ENCODE measurements around the gene QSER1. TPM values are rescaled to one million over a fixed set of nuclear protein-coding genes. Genes with fewer than 3 reads are reported as not detected.
"Not testable (repeated sequence)": the region's sequence is repeated elsewhere in the genome, so short reads cannot be mapped to it uniquely, and the experiment has no call there.

QSER1 gene
- total and polyA plus RNA-seq, 2 experiments from 2014 or later: 29.4 to 132 TPM

GRCh38 chr11:33028537-33028914, 135.9 kb downstream of the QSER1 start:
- no peak overlapping the region for H3K27ac ChIP-seq (ENCODE audit: low read depth)
- no peaks in the 10 kb centered on the region for H3K27me3 Mint-ChIP-seq (ENCODE audit: insufficient read depth, low read depth, poor library complexity)
- no peaks in the 10 kb centered on the region for H3K9me3 Mint-ChIP-seq
- H3K27me3 ChIP-seq (ENCODE audit: insufficient read depth): no peaks in the 10 kb centered on the region
- no peaks in the 10 kb centered on the region for H3F3A ChIP-seq (replicated peaks; ENCODE audit: low read depth)
- no peak overlapping the region for H2AFZ ChIP-seq
- peaks cover 10% of the 10 kb centered on the region; the same call in 1 of the 2 replicates for H3K4me1 ChIP-seq (ENCODE audit: insufficient read depth)
- H3K4me2 ChIP-seq: no peak overlapping the region
- DNase-seq (ENCODE audit: low spot score): no peak
- H3K36me3 Mint-ChIP-seq (ENCODE audit: low read depth): no peaks in the 10 kb centered on the region; the same call in 2 of the 3 replicates
- TF ChIP-seq EZH2phosphoT487 (IDR thresholded peaks at IDR 0.05; ENCODE audit: unreplicated experiment) (no peak), EZH2 (IDR thresholded peaks at IDR 0.05; ENCODE audit: low read depth, unreplicated experiment) (no peak), ZNF114 (CRISPR knock-in tag; IDR thresholded peaks at IDR 0.05) (no peak), ZNF331 (CRISPR knock-in tag; IDR thresholded peaks at IDR 0.05; ENCODE audit: low read depth) (no peak), ZNF462 (CRISPR knock-in tag; IDR thresholded peaks at IDR 0.05) (no peak), JUNB (IDR thresholded peaks at IDR 0.05; ENCODE audit: unreplicated experiment) (no peak), CREB1 (CRISPR knock-in tag; IDR thresholded peaks at IDR 0.05; ENCODE audit: low read depth) (no peak), NANOG (IDR thresholded peaks at IDR 0.05; ENCODE audit: borderline replicate concordance) (no peak)
- TF ChIP-seq, protein P1, sequence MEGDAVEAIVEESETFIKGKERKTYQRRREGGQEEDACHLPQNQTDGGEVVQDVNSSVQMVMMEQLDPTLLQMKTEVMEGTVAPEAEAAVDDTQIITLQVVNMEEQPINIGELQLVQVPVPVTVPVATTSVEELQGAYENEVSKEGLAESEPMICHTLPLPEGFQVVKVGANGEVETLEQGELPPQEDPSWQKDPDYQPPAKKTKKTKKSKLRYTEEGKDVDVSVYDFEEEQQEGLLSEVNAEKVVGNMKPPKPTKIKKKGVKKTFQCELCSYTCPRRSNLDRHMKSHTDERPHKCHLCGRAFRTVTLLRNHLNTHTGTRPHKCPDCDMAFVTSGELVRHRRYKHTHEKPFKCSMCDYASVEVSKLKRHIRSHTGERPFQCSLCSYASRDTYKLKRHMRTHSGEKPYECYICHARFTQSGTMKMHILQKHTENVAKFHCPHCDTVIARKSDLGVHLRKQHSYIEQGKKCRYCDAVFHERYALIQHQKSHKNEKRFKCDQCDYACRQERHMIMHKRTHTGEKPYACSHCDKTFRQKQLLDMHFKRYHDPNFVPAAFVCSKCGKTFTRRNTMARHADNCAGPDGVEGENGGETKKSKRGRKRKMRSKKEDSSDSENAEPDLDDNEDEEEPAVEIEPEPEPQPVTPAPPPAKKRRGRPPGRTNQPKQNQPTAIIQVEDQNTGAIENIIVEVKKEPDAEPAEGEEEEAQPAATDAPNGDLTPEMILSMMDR (conservative IDR thresholded peaks at IDR 0.05; ENCODE audit: low read depth in 2 of 2): no peak
- H3K27ac Mint-ChIP-seq: no peak overlapping the region
- H4K20me1 ChIP-seq (replicated peaks; ENCODE audit: insufficient read depth): no peaks in the 10 kb centered on the region
- no peak overlapping the region for H3K4me3 Mint-ChIP-seq
- no peaks in the 10 kb centered on the region for H3K9me2 ChIP-seq (ENCODE audit: insufficient read depth)
- no peak overlapping the region for H3K4me3 ChIP-seq
- H3K79me2 ChIP-seq (replicated peaks; ENCODE audit: insufficient read depth): no peaks in the 10 kb centered on the region
- H3K36me3 ChIP-seq (ENCODE audit: insufficient read depth): no peaks in the 10 kb centered on the region; the same call in 1 of the 2 replicates
- peaks cover 10% of the 10 kb centered on the region for H3K4me1 Mint-ChIP-seq
- no peak for ATAC-seq

DNA sequence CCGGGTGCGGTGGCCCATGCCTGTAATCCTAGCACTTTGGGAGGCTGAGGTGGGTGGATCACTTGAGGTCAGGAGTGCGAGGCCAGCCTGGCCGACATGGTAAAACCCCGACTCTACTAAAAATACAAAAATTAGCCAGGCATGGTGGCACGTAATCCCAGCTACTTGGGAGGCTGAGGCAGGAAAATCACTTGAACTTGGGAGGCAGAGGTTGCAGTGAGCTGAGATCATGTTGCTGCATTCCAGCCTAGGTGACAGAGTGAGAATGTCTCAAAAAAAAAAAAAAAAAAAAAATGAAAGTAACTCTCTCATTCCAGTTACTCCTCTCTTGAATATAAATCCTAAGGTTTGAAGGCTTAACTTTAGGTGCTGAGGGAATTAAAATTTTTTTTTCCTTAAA, 136.6 kb downstream of the QSER1 start:
- H3K27me3 ChIP-seq (ENCODE audit: insufficient read depth): not testable (repeated sequence)

More for the DNA sequence above, 136.6 kb downstream of the QSER1 start:
- not testable (repeated sequence) for H3K9me3 Mint-ChIP-seq; ATAC-seq; DNase-seq (ENCODE audit: low spot score); H3K36me3 Mint-ChIP-seq (ENCODE audit: low read depth); H3K27ac Mint-ChIP-seq; H3K4me1 Mint-ChIP-seq; H3K27me3 Mint-ChIP-seq (ENCODE audit: insufficient read depth, low read depth, poor library complexity); H3F3A ChIP-seq (replicated peaks; ENCODE audit: low read depth); H3K9me2 ChIP-seq (ENCODE audit: insufficient read depth); H3K79me2 ChIP-seq (replicated peaks; ENCODE audit: insufficient read depth); H4K20me1 ChIP-seq (replicated peaks; ENCODE audit: insufficient read depth); H3K4me3 ChIP-seq; H3K27ac ChIP-seq (ENCODE audit: low read depth); H3K4me3 Mint-ChIP-seq; H3K4me2 ChIP-seq; H3K36me3 ChIP-seq (ENCODE audit: insufficient read depth); H2AFZ ChIP-seq
- peaks cover 10% of the 10 kb centered on the region; the same call in 1 of the 2 replicates for H3K4me1 ChIP-seq (ENCODE audit: insufficient read depth)

Measured in GM23338 (cell line).